GM12875 (cell line): Measurements from ENCODE around the gene SLC2A1.

Experiments
- H3K4me3 ChIP-seq: one replicate; pipeline ENCODE4 v1.5.1; 2011; ENCODE audit warnings: low read depth, low read length, control low read depth
- TF ChIP-seq, protein P1 (sequence below): IDR thresholded peaks from 2 replicates; pipeline ENCODE4 v1.5.1; 2011; ENCODE audit warnings: low read depth, mild to moderate bottlenecking, control low read depth, inconsistent platforms, low read length, moderate library complexity, borderline replicate concordance; ENCODE audit not compliant: insufficient read depth

The SLC2A1 gene

DNA sequence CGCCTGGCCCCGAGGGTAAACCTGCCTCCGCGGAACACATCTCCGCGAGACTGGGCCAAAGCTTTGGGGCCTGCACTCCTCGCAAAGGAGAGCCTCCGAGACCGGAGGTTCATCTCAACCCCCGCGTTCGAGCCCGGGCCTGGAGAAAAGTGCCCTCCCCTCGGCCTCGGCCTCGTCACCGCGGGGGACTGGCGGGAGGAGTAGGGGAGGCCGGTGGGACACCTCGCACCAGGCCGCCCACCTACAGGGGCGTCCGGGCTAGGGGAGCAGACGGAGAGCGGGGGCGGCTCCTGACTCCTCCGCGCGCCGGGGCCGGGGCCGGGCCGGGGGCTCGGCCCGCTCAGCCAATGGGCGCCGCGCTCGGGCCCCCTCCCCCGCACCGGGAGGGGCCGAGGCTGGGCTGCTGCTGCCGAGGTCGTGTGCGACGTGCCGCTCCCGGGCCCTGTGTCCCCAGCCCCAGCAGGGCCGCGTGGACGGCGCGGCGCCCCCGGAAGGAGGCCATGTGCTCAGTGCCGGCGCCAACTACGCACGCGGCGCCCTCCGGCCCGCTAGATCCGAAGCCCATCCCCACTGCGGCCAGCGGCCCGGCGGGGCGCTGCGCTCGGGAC lies 684 bp downstream of the SLC2A1 start:
- TF ChIP-seq, protein P1, sequence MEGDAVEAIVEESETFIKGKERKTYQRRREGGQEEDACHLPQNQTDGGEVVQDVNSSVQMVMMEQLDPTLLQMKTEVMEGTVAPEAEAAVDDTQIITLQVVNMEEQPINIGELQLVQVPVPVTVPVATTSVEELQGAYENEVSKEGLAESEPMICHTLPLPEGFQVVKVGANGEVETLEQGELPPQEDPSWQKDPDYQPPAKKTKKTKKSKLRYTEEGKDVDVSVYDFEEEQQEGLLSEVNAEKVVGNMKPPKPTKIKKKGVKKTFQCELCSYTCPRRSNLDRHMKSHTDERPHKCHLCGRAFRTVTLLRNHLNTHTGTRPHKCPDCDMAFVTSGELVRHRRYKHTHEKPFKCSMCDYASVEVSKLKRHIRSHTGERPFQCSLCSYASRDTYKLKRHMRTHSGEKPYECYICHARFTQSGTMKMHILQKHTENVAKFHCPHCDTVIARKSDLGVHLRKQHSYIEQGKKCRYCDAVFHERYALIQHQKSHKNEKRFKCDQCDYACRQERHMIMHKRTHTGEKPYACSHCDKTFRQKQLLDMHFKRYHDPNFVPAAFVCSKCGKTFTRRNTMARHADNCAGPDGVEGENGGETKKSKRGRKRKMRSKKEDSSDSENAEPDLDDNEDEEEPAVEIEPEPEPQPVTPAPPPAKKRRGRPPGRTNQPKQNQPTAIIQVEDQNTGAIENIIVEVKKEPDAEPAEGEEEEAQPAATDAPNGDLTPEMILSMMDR: peak; percentile 9; the same call in 1 of the 2 replicates

DNA sequence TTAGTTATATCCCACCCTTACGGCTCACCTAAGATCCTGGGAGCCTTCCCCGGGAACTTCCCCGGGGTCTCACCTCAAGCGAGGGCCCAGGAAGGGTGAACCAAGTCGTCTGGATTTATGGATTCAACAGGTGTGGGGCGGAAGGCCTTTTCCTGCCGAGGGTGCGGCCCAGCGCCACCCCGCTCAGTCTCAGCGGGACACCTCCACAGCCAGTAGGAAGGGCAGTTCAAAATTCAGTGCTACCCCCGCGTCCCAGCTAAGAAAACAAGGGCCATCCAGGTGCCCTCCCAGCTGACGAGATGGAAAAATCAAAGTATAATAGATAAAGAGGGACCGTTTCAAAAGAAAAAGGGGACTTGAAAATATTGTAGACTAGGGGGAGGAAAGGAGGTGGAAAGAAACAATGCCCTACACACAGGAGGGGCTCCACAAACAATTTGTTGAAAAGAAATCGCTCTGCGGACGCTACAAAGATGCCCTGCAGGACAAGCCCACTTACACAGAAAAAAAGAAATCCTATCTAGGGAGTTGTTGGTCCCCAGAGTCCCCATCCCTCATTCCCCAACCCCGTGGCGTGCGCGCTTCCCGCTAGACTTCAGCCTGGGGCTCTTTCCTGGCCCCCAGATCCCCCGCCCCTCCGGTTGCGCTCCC lies 1.3 kb downstream of the SLC2A1 start:
- H3K4me3 ChIP-seq: peak overlapping the region; percentile 84
- TF ChIP-seq, protein P1: no peak

More for the DNA sequence above, 684 bp downstream of the SLC2A1 start:
- H3K4me3 ChIP-seq: peak overlapping the region; percentile 84

DNA sequence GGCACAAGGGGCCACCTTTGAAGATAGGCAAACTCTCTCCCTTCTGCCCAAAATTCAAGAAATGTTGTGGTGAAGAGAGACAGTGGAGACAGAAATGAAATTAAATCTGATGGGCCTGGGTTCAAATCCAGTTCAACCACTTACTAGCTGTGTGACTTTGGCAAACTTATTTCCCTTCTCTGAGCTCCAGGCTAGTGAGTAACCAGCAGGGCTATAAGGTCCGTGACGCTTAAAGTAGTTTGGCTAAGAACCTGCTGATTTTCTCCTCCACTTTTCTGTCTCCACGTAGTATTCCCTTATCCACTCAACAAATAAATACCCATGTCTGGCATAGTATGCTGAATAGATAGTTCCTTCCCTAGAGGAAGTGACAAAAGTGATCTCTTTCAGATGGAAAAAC lies 1.9 kb downstream of the SLC2A1 start:
- peak overlapping the region; percentile 84 for H3K4me3 ChIP-seq
- TF ChIP-seq, protein P1: no peak

DNA sequence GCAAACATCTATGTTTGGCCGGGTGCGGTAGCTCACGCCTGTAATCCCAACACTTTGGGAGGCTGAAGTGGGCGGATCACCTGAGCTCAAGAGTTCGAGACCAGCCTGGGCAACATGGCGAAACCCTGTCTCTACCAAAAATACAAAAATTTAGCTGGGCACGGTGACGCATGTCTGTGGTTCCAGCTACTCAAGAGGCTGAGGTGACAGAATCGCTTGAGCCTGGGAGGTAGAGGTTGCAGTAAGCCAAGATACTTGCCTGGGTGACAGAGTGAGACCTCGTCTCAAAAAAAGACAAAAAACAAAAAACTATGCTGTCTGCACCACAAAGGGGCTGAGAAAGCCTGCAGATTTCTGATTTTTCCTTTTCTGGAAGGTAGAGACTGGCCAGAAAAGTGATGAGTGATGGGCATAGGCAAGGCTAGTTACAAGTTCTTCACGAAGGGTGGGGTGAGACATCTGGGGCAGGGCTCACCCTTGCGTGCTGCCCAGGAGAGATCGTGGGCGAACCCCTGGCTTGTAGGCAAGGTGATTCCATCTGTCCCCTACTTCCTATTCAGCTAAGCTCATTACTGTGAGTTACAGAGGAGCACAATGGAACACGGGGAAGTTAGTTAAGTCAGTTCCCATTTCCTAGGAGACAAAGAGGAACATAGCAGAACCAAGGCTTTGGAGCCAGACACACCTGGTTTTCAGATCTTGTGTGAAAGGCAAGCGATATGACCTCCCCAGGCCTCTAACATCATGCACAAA lies 3.2 kb downstream of the SLC2A1 start:
- peak overlapping the region; percentile 3 for H3K4me3 ChIP-seq
- TF ChIP-seq, protein P1: no peak

DNA sequence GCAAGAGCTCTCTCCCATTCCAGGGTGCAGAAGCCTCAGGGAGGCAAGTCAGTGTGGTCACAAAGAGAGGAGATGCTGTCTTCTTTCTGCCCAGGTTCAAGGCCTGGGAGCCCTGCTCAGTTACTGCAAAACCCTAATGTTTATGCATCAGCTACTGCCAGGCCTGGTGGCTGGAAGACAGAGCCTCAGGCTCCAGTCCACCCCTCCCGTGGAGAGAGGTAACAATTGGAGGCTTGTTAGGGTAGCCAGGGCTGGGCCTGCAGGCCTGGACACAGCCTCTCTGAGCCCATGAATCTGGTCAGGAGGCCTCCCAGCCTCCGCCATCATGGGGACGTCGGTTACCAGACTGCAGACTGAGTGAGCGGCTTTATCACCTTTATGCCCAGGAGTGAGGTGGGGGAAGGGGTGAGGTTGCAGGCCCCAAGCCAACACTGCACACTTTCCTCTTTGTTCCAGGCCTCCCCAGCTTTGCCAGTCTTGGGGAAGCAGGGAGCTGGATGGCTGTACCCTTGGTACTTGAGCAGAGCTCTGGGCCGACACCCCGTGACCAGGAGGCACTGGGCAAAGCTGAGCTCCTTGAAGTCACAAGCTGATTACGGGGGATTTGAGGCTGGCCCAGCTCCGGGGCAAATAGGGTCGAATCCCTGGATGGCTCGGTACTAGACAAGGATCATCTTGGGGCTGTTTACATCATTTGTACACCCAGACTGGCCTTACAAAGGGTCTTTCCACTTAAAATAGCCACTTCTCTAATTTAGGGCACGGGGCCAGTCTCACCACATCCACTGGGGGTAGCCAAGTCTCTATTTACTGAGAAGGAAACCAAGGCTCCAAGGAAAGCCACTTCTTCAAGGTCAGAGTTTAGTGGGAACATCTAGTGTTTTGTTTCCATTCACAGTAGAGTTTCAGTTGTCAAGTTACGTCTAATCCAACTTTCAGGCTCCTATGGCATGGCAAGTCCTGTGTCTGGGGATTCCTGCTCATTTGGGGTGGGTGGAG lies 5.2 kb downstream of the SLC2A1 start:
- TF ChIP-seq, protein P1: no peak
- peak overlapping the region; percentile 16 for H3K4me3 ChIP-seq

DNA sequence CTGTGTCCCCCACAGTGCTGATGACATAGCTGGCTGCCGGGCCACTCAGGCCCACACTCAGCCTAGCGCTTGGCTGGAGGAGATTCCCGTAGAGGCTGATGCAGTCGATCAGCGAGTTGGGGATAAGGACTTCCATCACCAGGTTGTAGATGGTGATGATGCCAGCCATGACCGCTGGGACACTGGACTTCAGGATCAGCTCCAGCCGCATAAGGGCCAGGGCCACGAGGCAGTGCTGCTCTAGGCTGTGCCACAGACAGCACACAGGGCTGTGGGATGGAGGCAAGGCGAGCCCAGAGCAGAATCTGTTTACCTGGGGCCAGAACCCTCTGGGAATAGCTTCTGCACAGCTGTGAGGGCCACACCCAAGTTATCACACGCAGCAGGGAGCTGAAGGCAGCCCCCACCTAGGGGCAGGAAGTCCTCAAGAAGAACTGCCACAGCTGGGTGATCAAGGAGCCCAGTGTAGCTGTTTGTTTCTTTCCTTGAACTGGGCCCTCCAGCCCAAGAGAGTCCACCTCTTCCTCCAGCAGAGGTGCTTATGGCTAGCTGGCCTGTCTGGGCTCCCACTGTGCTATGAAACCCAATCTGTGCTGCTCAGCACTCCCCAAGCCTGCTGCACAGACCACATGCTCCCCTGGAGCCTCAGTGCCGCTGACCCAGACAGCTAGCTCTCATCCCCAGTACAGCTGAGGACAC lies 6.2 kb downstream of the SLC2A1 start:
- TF ChIP-seq, protein P1: 0 out of 2 replicates have a peak, but pooled peaks have one; percentile 4
- H3K4me3 ChIP-seq: peak overlapping the region; percentile 16
